ENCODE data around the gene ESM1. TPM values are rescaled to one million over a fixed set of nuclear protein-coding genes. Genes with fewer than 3 reads are reported as not detected.

Gene ESM1
- polyA plus RNA-seq (2011; rRNA removed) (0.27 and 0.35 TPM in 2 replicates), polyA minus RNA-seq (2011; rRNA and poly(A)+ RNA removed) (0.48 and 0.69 TPM in 2 replicates)

- H3K27ac ChIP-seq (ENCODE audit: low read depth, low read length), result peak within 1 kb of the TSS; percentile 58
- no peaks in the 10 kb centered on the region for H3K27me3 ChIP-seq (ENCODE audit: control insufficient read depth, insufficient read depth, low read length)
- DNase-seq (ENCODE audit: low read depth, low spot score), result peak; percentile 37
- TF ChIP-seq CTCF (IDR thresholded peaks at IDR 0.05; ENCODE audit: low read depth, low read length), result no peak
- ChIA-PET POLR2A (interaction anchor here (0.8 kb wide), 1 partner anchor 174 kb away, joined by 3 read pairs; the partner anchor contains the start of gene GPX8), CTCF (interaction anchor here (0.9 to 4.4 kb wide), 4 partner anchors 24 to 161 kb away, joined by 4 to 19 read pairs (median 4); no protein-coding TSS in a partner anchor)
- peak within 1 kb of the TSS; percentile 46 for H3K4me3 ChIP-seq (ENCODE audit: low read depth, low read length)
- no peaks in the 10 kb centered on the region for H3K9me3 ChIP-seq (ENCODE audit: control insufficient read depth, insufficient read depth, low read length)
These were observed at the start of gene ESM1 for GRCh38 chr5:54985301-54986268. Gene ESM1, minus strand, starts transcription at chr5:54985593. Its CDS starts 76 bp downstream, at chr5:54985517.

- Histone ChIP-seq H3K9me3 (ENCODE audit: control insufficient read depth, insufficient read depth, low read length) (no peaks in the 10 kb centered on the region), H3K27me3 (ENCODE audit: control insufficient read depth, insufficient read depth, low read length) (no peaks in the 10 kb centered on the region), H3K4me3 (ENCODE audit: low read depth, low read length) (no peak overlapping the region), H3K27ac (ENCODE audit: low read depth, low read length) (no peak overlapping the region)
- TF ChIP-seq CTCF (IDR thresholded peaks at IDR 0.05; ENCODE audit: low read depth, low read length), result no peak
- ChIA-PET POLR2A (no interaction called here), CTCF (no interaction called here)
- no peak for DNase-seq (ENCODE audit: low read depth, low spot score)
These were observed 48.2 kb upstream of the ESM1 start for GRCh38 chr5:55033568-55033967.

- DNase-seq (ENCODE audit: low read depth, low spot score), result no peak
- ChIA-PET CTCF (no interaction called here), POLR2A (no interaction called here)
These were observed 46.1 kb upstream of the ESM1 start for GRCh38 chr5:55031492-55031891.

GRCh38 chr5:55030676-55031369, 45.4 kb upstream of the ESM1 start:
- no peak for TF ChIP-seq CTCF (IDR thresholded peaks at IDR 0.05; ENCODE audit: low read depth, low read length)
- Histone ChIP-seq H3K4me3 (ENCODE audit: low read depth, low read length) (no peak overlapping the region), H3K9me3 (ENCODE audit: control insufficient read depth, insufficient read depth, low read length) (no peaks in the 10 kb centered on the region), H3K27me3 (ENCODE audit: control insufficient read depth, insufficient read depth, low read length) (no peaks in the 10 kb centered on the region), H3K27ac (ENCODE audit: low read depth, low read length) (no peak overlapping the region)
- ChIA-PET CTCF (no interaction called here), POLR2A (no interaction called here)
- no peak for DNase-seq (ENCODE audit: low read depth, low spot score)

More at GRCh38 chr5:55031492-55031891, 46.1 kb upstream of the ESM1 start:
- Histone ChIP-seq H3K27me3 (ENCODE audit: control insufficient read depth, insufficient read depth, low read length) (no peaks in the 10 kb centered on the region), H3K9me3 (ENCODE audit: control insufficient read depth, insufficient read depth, low read length) (no peaks in the 10 kb centered on the region), H3K27ac (ENCODE audit: low read depth, low read length) (no peak overlapping the region), H3K4me3 (ENCODE audit: low read depth, low read length) (no peak overlapping the region)
- TF ChIP-seq CTCF (IDR thresholded peaks at IDR 0.05; ENCODE audit: low read depth, low read length), result no peak
